Tibial nerve (tissue), 4 donors: Measurements from ENCODE around the gene FBXO4.

Experiments
- EP300 ChIP-seq, 2 donors: sonication (generic); formaldehyde crosslinking; IDR thresholded peaks; one replicate each; pipeline ENCODE4 v1.6.1; 2017; ENCODE audit warnings: antibody characterized with exemption in 2 of 2, mild to moderate bottlenecking in 1 of 2
- POLR2A ChIP-seq, 2 donors: fragments of 450-650 bp; IDR thresholded peaks; one replicate each; pipeline ENCODE4 v1.6.1; 2017; ENCODE audit warnings: antibody characterized with exemption in 2 of 2, mild to moderate bottlenecking in 2 of 2, moderate library complexity in 2 of 2
- TF ChIP-seq, protein P1 (sequence below), 5 experiments: fragments of 200-600 bp in 3 of 5; fragments of 450-650 bp in 2 of 5; sonication (generic) in 3 of 5; IDR thresholded peaks; one replicate each; pipeline ENCODE4 v1.5.1; 2016 to 2019; ENCODE audit warnings: antibody characterized with exemption in 5 of 5, mild to moderate bottlenecking in 3 of 5, moderate library complexity in 2 of 5

DNA sequence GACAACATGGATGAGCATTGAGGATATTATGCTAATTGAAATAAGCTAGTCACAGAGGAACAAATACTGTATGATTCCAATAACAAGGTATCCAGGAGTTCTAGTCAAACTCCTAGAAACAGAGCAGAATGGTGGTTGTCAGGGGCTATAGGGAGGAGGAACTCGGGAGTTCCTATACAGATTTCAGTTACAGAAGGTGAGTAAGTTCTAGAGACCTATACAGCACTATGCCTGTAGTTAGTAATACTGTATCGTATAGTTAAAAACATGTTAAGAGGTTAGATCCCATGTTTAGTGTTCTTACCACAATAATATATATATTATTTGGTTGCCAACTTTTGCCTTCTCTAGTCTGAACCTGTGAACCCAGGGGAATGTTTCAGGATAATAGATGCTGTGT is 46.9 kb upstream of the FBXO4 start:
- TF ChIP-seq, protein P1, sequence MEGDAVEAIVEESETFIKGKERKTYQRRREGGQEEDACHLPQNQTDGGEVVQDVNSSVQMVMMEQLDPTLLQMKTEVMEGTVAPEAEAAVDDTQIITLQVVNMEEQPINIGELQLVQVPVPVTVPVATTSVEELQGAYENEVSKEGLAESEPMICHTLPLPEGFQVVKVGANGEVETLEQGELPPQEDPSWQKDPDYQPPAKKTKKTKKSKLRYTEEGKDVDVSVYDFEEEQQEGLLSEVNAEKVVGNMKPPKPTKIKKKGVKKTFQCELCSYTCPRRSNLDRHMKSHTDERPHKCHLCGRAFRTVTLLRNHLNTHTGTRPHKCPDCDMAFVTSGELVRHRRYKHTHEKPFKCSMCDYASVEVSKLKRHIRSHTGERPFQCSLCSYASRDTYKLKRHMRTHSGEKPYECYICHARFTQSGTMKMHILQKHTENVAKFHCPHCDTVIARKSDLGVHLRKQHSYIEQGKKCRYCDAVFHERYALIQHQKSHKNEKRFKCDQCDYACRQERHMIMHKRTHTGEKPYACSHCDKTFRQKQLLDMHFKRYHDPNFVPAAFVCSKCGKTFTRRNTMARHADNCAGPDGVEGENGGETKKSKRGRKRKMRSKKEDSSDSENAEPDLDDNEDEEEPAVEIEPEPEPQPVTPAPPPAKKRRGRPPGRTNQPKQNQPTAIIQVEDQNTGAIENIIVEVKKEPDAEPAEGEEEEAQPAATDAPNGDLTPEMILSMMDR (IDR thresholded peaks at IDR 0.05) = no peak
- TF ChIP-seq POLR2A (IDR thresholded peaks at IDR 0.05) = no peak
- TF ChIP-seq EP300 (IDR thresholded peaks at IDR 0.05) = no peak
